Camera-type eye (tissue), 1 donor: ENCODE measurements around the gene ILF3. TPM values are rescaled to one million over a fixed set of nuclear protein-coding genes. Genes with fewer than 3 reads are reported as not detected.

Source experiments
- total RNA-seq: library from RNA; depleted of rRNA; stranded (reverse); fragments of >200 nt; gene quantifications from one replicate; pipeline ENCODE4 v1.2.3, GENCODE V29; 2014

The ILF3 gene
- total RNA-seq, result 262 TPM

GRCh38 chr19:10653732-10654609, at the start of gene ILF3:
Gene ILF3 (plus strand): TSS chr19:10654346. CDS start chr19:10670606, 16,260 bp downstream.

GRCh38 chr19:10625003-10625761, 29.0 kb upstream of the ILF3 start, which contains the start of gene SLC44A2:
Gene SLC44A2 (plus strand): TSS chr19:10625553. CDS start chr19:10625634, 81 bp downstream.

GRCh38 chr19:10717356-10718204, 63.4 kb downstream of the ILF3 start, which contains the start of gene DNM2:
Gene DNM2 (plus strand): TSS chr19:10718079. CDS start chr19:10718243, 164 bp downstream.

Other genes with a start within 250 kb of the ILF3 start
- 7.6 TPM for gene PDE4A, start 233.8 kb upstream of the ILF3 start, total RNA-seq
- gene KEAP1, start 151.0 kb upstream of the ILF3 start, total RNA-seq, result 56.5 TPM
- 1.4 TPM for gene S1PR5, start 136.9 kb upstream of the ILF3 start, total RNA-seq
- 19.4 TPM for gene ATG4D, start 110.4 kb upstream of the ILF3 start, total RNA-seq
- 17.2 TPM for gene KRI1, start 88.3 kb upstream of the ILF3 start, total RNA-seq
- 17.7 TPM for gene CDKN2D, start 85.4 kb upstream of the ILF3 start, total RNA-seq
- 3.5 TPM for gene AP1M2, start 67.0 kb upstream of the ILF3 start, total RNA-seq
- gene SLC44A2, start 28.8 kb upstream of the ILF3 start, total RNA-seq, result 77.6 TPM
- gene QTRT1, start 47.1 kb downstream of the ILF3 start, total RNA-seq, result 42.2 TPM
- gene DNM2, start 63.7 kb downstream of the ILF3 start, total RNA-seq, result 109 TPM
- gene TMED1, start 181.9 kb downstream of the ILF3 start, total RNA-seq, result 34.1 TPM
- 5.6 TPM for gene C19orf38, start 194.1 kb downstream of the ILF3 start, total RNA-seq
- 27.1 TPM for gene CARM1, start 217.2 kb downstream of the ILF3 start, total RNA-seq